Esophagus muscularis mucosa (tissue), 2 donors: Measurements from ENCODE around the gene VWA3B.

Source experiments
- EP300 ChIP-seq: sonication (generic); formaldehyde crosslinking; IDR thresholded peaks from one replicate; pipeline ENCODE4 v1.6.1; 2017; ENCODE audit warnings: antibody characterized with exemption
- POLR2A ChIP-seq: fragments of 450-650 bp; IDR thresholded peaks from one replicate; pipeline ENCODE4 v1.6.1; 2017; ENCODE audit warnings: antibody characterized with exemption, moderate library complexity, mild to moderate bottlenecking, low read depth

DNA sequence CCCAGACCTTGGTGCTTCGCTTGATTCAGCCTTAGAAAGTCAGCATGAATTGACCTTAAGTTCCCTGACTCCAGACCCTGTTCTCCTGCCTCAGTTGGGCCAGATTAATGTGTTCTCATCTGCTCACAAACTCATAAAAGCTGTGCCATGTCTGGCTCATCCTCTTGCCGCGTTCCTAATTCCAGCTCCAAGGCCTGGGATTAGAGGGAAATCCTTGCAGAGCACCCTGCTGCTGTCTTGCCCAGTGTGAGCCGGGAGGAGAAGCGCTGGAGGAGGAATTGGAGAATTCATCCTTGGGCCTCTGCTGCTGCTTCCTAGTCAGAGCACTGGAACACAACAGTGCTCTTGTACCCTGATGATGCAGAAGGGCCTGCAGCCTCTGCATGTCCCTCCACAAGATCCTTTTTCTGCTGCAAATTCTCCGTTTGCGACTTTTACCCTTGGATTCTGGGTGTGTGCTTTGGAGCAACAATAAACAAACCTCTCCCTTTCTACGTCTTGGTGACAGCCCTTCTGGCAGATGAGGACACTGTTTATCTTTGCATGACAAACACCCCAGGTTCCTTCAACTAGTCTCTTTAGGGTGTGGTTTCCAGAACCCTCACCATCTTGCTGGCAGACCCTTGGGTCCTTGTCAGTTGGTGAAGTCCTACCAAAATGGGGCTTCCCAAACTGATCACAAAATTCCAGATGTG is 212.4 kb downstream of the VWA3B start:
- no peak for TF ChIP-seq EP300
- no peak for TF ChIP-seq POLR2A
